Panc1 (cell line): ENCODE results near the gene OR52W1. TPM values are rescaled to one million over a fixed set of nuclear protein-coding genes. Genes with fewer than 3 reads are reported as not detected.

Experiments used
- ATAC-seq: fragments of 200-7000 bp; cut with Tn5 transposase; 2 replicates; pipeline ENCODE4 v1.9.1; 2020; ENCODE audit warnings: mild to moderate bottlenecking, moderate library complexity
- BruUV-seq: library from RNA; stranded (reverse); fragments of 400-500 nt; replicated peaks from 2 replicates; lab custom pipeline; 2021; lab: Mats Ljungman, UMichigan
- CTCF ChIA-PET: fragments of 300-600 bp; sonication (Branson Sonifier 250); formaldehyde crosslinking; loops from one replicate; lab custom pipeline; 2022; ENCODE audit warnings: antibody characterized with exemption; lab: Charles Lee
- POLR2A ChIA-PET: fragments of 300-600 bp; sonication (Branson Sonifier 250); formaldehyde crosslinking; loops from one replicate; lab custom pipeline; 2022; ENCODE audit warnings: antibody characterized with exemption; lab: Charles Lee
- DNase-seq: peaks from one replicate; pipeline ENCODE4 v3.0.0-alpha.2; 2010; ENCODE audit warnings: low read depth, low spot score
- H3K27ac ChIP-seq: 2 replicates; pipeline ENCODE4 v1.5.1; 2011; ENCODE audit warnings: mild to moderate bottlenecking, low read length, inconsistent platforms
- H3K27me3 ChIP-seq: fragments of 200-500 bp; sonication (Bioruptor generic); 2 replicates; pipeline ENCODE4 v1.6.0; 2014; ENCODE audit warnings: low read length, inconsistent platforms; ENCODE audit not compliant: control insufficient read depth, insufficient read depth
- H3K36me3 ChIP-seq: fragments of 200-500 bp; sonication (Bioruptor generic); 2 replicates; pipeline ENCODE4 v1.5.1; 2014; ENCODE audit warnings: inconsistent platforms, mild to moderate bottlenecking, low read length, moderate library complexity; ENCODE audit not compliant: control insufficient read depth, insufficient read depth
- H3K4me1 ChIP-seq: 2 replicates; pipeline ENCODE4 v1.5.1; 2011; ENCODE audit warnings: inconsistent platforms, mild to moderate bottlenecking, low read length, moderate library complexity; ENCODE audit not compliant: control insufficient read depth, insufficient read depth
- H3K4me3 ChIP-seq, 2 experiments: 2 replicates each; pipeline ENCODE4 v1.5.1; 2011 to 2012; ENCODE audit warnings: low read depth in 2 of 2, low read length in 2 of 2, mild to moderate bottlenecking in 2 of 2, inconsistent platforms in 1 of 2, moderate library complexity in 1 of 2
- H3K9me3 ChIP-seq: fragments of 200-500 bp; sonication (Bioruptor generic); 2 replicates; pipeline ENCODE4 v1.5.1; 2014; ENCODE audit warnings: low read depth, mild to moderate bottlenecking, inconsistent platforms, low read length, moderate library complexity; ENCODE audit not compliant: control insufficient read depth, insufficient read depth
- POLR2AphosphoS5 ChIP-seq: IDR thresholded peaks from 2 replicates; pipeline ENCODE4 v1.6.1; 2012; ENCODE audit warnings: mild to moderate bottlenecking, low read depth, low read length, moderate library complexity
- SIN3A ChIP-seq: IDR thresholded peaks from 2 replicates; pipeline ENCODE4 v1.6.1; 2012; ENCODE audit warnings: low read depth, mild to moderate bottlenecking, low read length, moderate library complexity, borderline replicate concordance; ENCODE audit not compliant: insufficient read depth
- TCF7L2 ChIP-seq: IDR thresholded peaks from 2 replicates; pipeline ENCODE4 v1.6.1; 2011; ENCODE audit warnings: mild to moderate bottlenecking, low read depth, low read length, inconsistent platforms
- in situ Hi-C: cut with HindIII; loops from 2 replicates; pipeline ENCODE4 v1.10.0; 2016; ENCODE audit warnings: low sequenced_read_pairs, low pct_unique_long_range_greater_than_20kb
- intact Hi-C: fragments of 100-400 bp; cut with micrococcal nuclease; formaldehyde crosslinking; loops from one replicate; pipeline ENCODE4 v1.10.0; 2022; ENCODE audit not compliant: unreplicated experiment
- total RNA-seq: library from RNA; stranded (reverse); gene quantifications from one replicate; pipeline ENCODE4 v1.2.1, GENCODE V29; 2021; ENCODE audit not compliant: unreplicated experiment
- TF ChIP-seq, protein P1 (sequence below), 2 experiments: IDR thresholded peaks; 2 replicates each; pipeline ENCODE4 v1.6.1; 2011 to 2012; ENCODE audit warnings: low read depth in 2 of 2, control low read depth in 1 of 2, low read length in 1 of 2, mild to moderate bottlenecking in 1 of 2, moderate library complexity in 1 of 2; ENCODE audit not compliant: insufficient read depth in 1 of 2
- TF ChIP-seq, protein P2 (sequence below): fragments of 450-650 bp; IDR thresholded peaks from 2 replicates; pipeline ENCODE4 v1.5.1; 2017; ENCODE audit warnings: mild to moderate bottlenecking

Gene OR52W1
- total RNA-seq, 1 experiment from 2014 or later: not detected

DNA sequence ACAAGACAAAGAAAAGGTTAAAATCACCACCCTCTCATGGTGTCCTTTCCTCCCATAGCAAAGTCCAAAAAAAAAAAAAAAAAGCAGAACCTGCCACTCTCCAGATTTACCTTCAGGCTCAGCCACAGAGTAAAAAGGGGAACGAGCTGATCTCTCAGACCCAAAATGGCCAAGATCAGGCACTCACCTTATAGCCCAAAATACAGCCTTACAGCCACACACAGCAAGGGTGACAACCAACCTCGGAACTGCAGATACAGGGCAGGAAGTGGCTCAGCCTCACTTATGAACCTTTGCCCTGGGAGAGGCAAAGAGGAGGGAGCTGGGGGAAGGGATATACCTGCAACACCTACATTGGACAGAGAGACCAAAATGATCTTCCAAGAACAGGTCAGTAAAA, 30.9 kb downstream of the OR52W1 start:
- H3K27me3 ChIP-seq: no peaks in the 10 kb centered on the region
- H3K4me1 ChIP-seq: peaks cover 11% of the 10 kb centered on the region
- H3K27ac ChIP-seq: no peak overlapping the region
- DNase-seq (no peak), ATAC-seq (no peak)
- no peaks in the 10 kb centered on the region; the same call in 1 of the 2 replicates for H3K36me3 ChIP-seq
- no peak overlapping the region for H3K4me3 ChIP-seq
- TF ChIP-seq, protein P1, sequence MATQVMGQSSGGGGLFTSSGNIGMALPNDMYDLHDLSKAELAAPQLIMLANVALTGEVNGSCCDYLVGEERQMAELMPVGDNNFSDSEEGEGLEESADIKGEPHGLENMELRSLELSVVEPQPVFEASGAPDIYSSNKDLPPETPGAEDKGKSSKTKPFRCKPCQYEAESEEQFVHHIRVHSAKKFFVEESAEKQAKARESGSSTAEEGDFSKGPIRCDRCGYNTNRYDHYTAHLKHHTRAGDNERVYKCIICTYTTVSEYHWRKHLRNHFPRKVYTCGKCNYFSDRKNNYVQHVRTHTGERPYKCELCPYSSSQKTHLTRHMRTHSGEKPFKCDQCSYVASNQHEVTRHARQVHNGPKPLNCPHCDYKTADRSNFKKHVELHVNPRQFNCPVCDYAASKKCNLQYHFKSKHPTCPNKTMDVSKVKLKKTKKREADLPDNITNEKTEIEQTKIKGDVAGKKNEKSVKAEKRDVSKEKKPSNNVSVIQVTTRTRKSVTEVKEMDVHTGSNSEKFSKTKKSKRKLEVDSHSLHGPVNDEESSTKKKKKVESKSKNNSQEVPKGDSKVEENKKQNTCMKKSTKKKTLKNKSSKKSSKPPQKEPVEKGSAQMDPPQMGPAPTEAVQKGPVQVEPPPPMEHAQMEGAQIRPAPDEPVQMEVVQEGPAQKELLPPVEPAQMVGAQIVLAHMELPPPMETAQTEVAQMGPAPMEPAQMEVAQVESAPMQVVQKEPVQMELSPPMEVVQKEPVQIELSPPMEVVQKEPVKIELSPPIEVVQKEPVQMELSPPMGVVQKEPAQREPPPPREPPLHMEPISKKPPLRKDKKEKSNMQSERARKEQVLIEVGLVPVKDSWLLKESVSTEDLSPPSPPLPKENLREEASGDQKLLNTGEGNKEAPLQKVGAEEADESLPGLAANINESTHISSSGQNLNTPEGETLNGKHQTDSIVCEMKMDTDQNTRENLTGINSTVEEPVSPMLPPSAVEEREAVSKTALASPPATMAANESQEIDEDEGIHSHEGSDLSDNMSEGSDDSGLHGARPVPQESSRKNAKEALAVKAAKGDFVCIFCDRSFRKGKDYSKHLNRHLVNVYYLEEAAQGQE (IDR thresholded peaks at IDR 0.05; ENCODE audit: insufficient read depth in 1 of 2, low read depth in 2 of 2, low read length in 1 of 2): no peak
- TF ChIP-seq POLR2AphosphoS5 (no peak), TCF7L2 (no peak), SIN3A (no peak)
- TF ChIP-seq, protein P2, sequence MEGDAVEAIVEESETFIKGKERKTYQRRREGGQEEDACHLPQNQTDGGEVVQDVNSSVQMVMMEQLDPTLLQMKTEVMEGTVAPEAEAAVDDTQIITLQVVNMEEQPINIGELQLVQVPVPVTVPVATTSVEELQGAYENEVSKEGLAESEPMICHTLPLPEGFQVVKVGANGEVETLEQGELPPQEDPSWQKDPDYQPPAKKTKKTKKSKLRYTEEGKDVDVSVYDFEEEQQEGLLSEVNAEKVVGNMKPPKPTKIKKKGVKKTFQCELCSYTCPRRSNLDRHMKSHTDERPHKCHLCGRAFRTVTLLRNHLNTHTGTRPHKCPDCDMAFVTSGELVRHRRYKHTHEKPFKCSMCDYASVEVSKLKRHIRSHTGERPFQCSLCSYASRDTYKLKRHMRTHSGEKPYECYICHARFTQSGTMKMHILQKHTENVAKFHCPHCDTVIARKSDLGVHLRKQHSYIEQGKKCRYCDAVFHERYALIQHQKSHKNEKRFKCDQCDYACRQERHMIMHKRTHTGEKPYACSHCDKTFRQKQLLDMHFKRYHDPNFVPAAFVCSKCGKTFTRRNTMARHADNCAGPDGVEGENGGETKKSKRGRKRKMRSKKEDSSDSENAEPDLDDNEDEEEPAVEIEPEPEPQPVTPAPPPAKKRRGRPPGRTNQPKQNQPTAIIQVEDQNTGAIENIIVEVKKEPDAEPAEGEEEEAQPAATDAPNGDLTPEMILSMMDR: no peak
- intact Hi-C loops: no loop called here
- POLR2A ChIA-PET: no interaction called here
- CTCF ChIA-PET: interaction anchor here (0.6 kb wide), 1 partner anchor 80 kb away, joined by 4 read pairs; no protein-coding TSS in a partner anchor
- H3K9me3 ChIP-seq: no peaks in the 10 kb centered on the region
- in situ Hi-C loops: no loop called here
- no TSS peak for BruUV-seq

DNA sequence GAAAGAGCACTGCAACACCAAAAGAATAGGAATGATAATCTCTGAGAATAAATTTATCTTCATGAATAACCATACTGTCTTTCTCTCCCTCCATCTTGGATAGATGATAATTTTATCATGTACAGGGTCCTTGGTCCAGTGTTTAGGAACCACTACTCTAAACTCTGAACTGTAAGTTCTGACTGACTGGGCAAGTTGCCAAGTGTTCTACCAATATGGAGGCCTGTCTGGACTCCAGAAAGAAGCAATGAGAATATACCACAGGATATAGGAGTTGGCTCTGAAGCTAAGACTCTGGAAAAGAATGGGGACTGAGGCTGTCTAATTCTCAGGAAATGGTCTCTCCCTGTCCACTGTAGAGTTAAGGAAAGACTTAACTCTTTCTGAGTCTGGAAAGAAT, 33.9 kb downstream of the OR52W1 start:
- peaks cover 3% of the 10 kb centered on the region; the same call in 1 of the 2 replicates for H3K27me3 ChIP-seq

More for the DNA sequence above, 33.9 kb downstream of the OR52W1 start:
- in situ Hi-C loops (no loop called here), intact Hi-C loops (no loop called here)
- no peak overlapping the region for H3K27ac ChIP-seq
- peaks cover 11% of the 10 kb centered on the region for H3K4me1 ChIP-seq
- POLR2A ChIA-PET: no interaction called here
- no peak for DNase-seq
- BruUV-seq: no TSS peak
- TF ChIP-seq, protein P1 (IDR thresholded peaks at IDR 0.05; ENCODE audit: insufficient read depth in 1 of 2, low read depth in 2 of 2, low read length in 1 of 2): no peak
- no peak for TF ChIP-seq SIN3A
- TF ChIP-seq, protein P2: no peak
- TF ChIP-seq TCF7L2: no peak
- TF ChIP-seq POLR2AphosphoS5: no peak
- H3K9me3 ChIP-seq: no peaks in the 10 kb centered on the region
- CTCF ChIA-PET: no interaction called here
- no peak overlapping the region for H3K4me3 ChIP-seq
- ATAC-seq: no peak
- no peaks in the 10 kb centered on the region; the same call in 1 of the 2 replicates for H3K36me3 ChIP-seq
